A673 (cell line): ENCODE data around the gene DMD. TPM values are rescaled to one million over a fixed set of nuclear protein-coding genes. Genes with fewer than 3 reads are reported as not detected.
A peak's percentile ranks its signal among the peaks of the same experiment; 100 is the strongest.

Source experiments
- BruUV-seq: library from RNA; stranded (reverse); fragments of 400-500 nt; replicated peaks from 2 replicates; lab custom pipeline; 2021; lab: Mats Ljungman, UMichigan
- CTCF ChIA-PET: fragments of 300-600 bp; sonication (Branson Sonifier 250); formaldehyde crosslinking; loops from one replicate; lab custom pipeline; 2022; ENCODE audit warnings: antibody characterized with exemption; lab: Charles Lee
- POLR2A ChIA-PET: fragments of 300-600 bp; sonication (Branson Sonifier 250); formaldehyde crosslinking; loops from one replicate; lab custom pipeline; 2022; ENCODE audit warnings: antibody characterized with exemption; ENCODE audit not compliant: low non-redundant PET; lab: Charles Lee
- DNase-seq: peaks from one replicate; pipeline ENCODE4 v3.0.0-alpha.2; 2015; ENCODE audit warnings: low spot score
- H3K27ac ChIP-seq: fragments of 200-600 bp; sonication (generic); 2 replicates; pipeline ENCODE4 v1.5.1; 2016; ENCODE audit warnings: mixed run types, low read depth, mild to moderate bottlenecking, mixed read lengths, antibody characterized with exemption, low read length; ENCODE audit not compliant: poor library complexity, severe bottlenecking
- H3K27me3 ChIP-seq: fragments of 200-600 bp; sonication (generic); replicated peaks from 2 replicates; pipeline ENCODE4 v1.6.1; 2017; ENCODE audit warnings: mixed run types, low read depth, mild to moderate bottlenecking, mixed read lengths, antibody characterized with exemption, low read length; ENCODE audit not compliant: insufficient read depth, poor library complexity
- H3K36me3 ChIP-seq: fragments of 200-600 bp; sonication (generic); 2 replicates; pipeline ENCODE4 v1.6.1; 2016; ENCODE audit warnings: mixed run types, mild to moderate bottlenecking, mixed read lengths, antibody characterized with exemption, low read length; ENCODE audit not compliant: insufficient read depth, poor library complexity, severe bottlenecking
- H3K4me1 ChIP-seq: fragments of 200-600 bp; sonication (generic); 2 replicates; pipeline ENCODE4 v1.6.1; 2017; ENCODE audit warnings: mixed run types, mild to moderate bottlenecking, mixed read lengths, antibody characterized with exemption, low read length; ENCODE audit not compliant: insufficient read depth, poor library complexity, severe bottlenecking
- H3K4me3 ChIP-seq: fragments of 200-600 bp; sonication (generic); 2 replicates; pipeline ENCODE4 v1.5.1; 2016; ENCODE audit warnings: low read depth, mixed run types, mild to moderate bottlenecking, mixed read lengths, low read length; ENCODE audit not compliant: poor library complexity, severe bottlenecking
- H3K9me3 ChIP-seq: fragments of 200-600 bp; sonication (generic); 2 replicates; pipeline ENCODE4 v1.6.1; 2016; ENCODE audit warnings: mixed run types, low read depth, mild to moderate bottlenecking, mixed read lengths, antibody characterized with exemption, low read length; ENCODE audit not compliant: poor library complexity, severe bottlenecking
- EZH2 ChIP-seq: fragments of 200-600 bp; sonication (generic); IDR thresholded peaks from 2 replicates; pipeline ENCODE4 v1.6.1; 2017; ENCODE audit warnings: borderline replicate concordance, low read depth, mild to moderate bottlenecking, mixed read lengths, antibody characterized with exemption, low read length; ENCODE audit not compliant: poor library complexity, severe bottlenecking
- intact Hi-C: fragments of 100-400 bp; cut with micrococcal nuclease; formaldehyde crosslinking; loops from one replicate; pipeline ENCODE4 v1.10.0; 2022; ENCODE audit not compliant: unreplicated experiment
- total RNA-seq: library from RNA; stranded (reverse); gene quantifications from 2 replicates; pipeline ENCODE4 v1.2.3, GENCODE V29; 2021
- TF ChIP-seq, protein P1 (sequence below): fragments of 300-800, 200-600 bp; sonication (generic); conservative IDR thresholded peaks from 2 replicates; pipeline ENCODE4 v1.5.1; 2017; ENCODE audit warnings: low read depth, mild to moderate bottlenecking, antibody characterized with exemption, low read length, moderate library complexity, mixed read lengths

DMD gene
- total RNA-seq, 1 experiment from 2014 or later, result 5.4 TPM

DNA sequence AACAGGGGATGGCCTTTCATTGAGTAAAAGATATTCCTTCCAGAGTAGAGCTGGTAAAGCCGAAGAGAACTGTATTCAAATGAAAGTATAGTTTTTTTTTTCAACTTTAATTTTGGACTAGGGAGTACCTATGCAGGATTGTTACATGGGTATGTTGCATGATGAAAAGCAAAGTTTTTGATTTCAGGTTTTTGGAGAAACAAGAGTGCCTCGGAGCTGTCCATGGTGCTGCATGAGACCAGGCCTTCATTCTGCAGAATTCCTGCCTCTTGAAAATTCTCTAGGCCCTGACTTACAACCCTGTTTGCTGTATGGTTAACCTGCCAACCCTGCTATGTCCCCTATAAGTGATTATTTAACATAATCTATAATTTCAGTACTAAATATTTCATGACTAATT is 1073.8 kb downstream of the DMD start:
- H3K4me3 ChIP-seq, result no peak overlapping the region
- no peaks in the 10 kb centered on the region for H3K27me3 ChIP-seq
- no TSS peak for BruUV-seq
- ChIA-PET POLR2A (no interaction called here), CTCF (no interaction called here)
- H3K27ac ChIP-seq, result no peak overlapping the region
- no peaks in the 10 kb centered on the region for H3K9me3 ChIP-seq
- peak; percentile 8 for DNase-seq
- H3K36me3 ChIP-seq, result no peaks in the 10 kb centered on the region
- H3K4me1 ChIP-seq, result no peaks in the 10 kb centered on the region
- TF ChIP-seq, protein P1, sequence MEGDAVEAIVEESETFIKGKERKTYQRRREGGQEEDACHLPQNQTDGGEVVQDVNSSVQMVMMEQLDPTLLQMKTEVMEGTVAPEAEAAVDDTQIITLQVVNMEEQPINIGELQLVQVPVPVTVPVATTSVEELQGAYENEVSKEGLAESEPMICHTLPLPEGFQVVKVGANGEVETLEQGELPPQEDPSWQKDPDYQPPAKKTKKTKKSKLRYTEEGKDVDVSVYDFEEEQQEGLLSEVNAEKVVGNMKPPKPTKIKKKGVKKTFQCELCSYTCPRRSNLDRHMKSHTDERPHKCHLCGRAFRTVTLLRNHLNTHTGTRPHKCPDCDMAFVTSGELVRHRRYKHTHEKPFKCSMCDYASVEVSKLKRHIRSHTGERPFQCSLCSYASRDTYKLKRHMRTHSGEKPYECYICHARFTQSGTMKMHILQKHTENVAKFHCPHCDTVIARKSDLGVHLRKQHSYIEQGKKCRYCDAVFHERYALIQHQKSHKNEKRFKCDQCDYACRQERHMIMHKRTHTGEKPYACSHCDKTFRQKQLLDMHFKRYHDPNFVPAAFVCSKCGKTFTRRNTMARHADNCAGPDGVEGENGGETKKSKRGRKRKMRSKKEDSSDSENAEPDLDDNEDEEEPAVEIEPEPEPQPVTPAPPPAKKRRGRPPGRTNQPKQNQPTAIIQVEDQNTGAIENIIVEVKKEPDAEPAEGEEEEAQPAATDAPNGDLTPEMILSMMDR, result no peak
- no peak for TF ChIP-seq EZH2
- intact Hi-C loops, result no loop called here

DNA sequence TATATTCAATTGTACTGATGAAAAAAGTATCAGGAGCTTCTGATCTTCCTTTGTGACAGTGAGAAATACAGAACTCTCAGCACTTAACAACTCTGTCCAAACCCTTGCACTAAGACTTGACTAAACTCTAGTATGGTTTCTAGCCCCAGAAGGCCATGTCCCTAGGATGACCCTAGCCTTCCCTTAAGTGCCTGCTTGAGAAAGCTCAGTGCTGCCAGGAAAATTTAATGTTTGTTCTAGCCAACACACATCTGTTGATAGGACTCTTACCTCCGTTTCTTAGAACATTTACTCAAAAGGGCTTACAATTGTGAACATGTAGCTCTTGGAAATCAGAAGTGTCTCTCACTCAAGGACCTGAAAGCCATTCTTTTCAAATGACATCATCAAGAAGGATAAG is 1084.4 kb downstream of the DMD start:
- ChIA-PET POLR2A (no interaction called here), CTCF (no interaction called here)
- H3K27me3 ChIP-seq, result no peaks in the 10 kb centered on the region
- no peaks in the 10 kb centered on the region for H3K9me3 ChIP-seq
- BruUV-seq, result no TSS peak
- DNase-seq, result no peak
- H3K36me3 ChIP-seq, result no peaks in the 10 kb centered on the region
- H3K4me1 ChIP-seq, result no peaks in the 10 kb centered on the region
- intact Hi-C loops, result no loop called here
- TF ChIP-seq, protein P1, result no peak
- no peak for TF ChIP-seq EZH2
- H3K4me3 ChIP-seq, result no peak overlapping the region
- no peak overlapping the region for H3K27ac ChIP-seq

DNA sequence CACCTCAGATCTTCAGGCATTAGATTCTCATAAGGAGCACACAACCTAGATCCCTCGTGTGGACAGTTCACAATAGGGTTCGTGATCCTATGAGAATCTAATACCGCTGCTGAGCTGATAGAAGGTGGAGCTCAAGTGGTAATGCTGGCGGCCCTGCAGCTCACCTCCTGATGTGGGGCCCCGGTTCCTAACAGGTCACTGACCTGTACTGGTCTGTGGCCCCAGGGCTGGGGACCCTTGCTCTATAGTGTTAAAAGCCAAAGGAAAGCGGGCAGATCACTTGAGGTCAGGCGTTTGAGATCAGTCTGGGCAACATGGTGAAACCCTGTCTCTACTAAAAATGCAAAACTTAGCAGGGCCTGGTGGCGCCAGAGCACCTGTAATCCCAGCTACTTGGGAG is 1092.5 kb downstream of the DMD start:
- H3K27me3 ChIP-seq, result no peaks in the 10 kb centered on the region
- H3K4me1 ChIP-seq, result no peaks in the 10 kb centered on the region
- no TSS peak for BruUV-seq
- CTCF ChIA-PET, result no interaction called here
- no peak for TF ChIP-seq EZH2
- TF ChIP-seq, protein P1, result no peak
- no peaks in the 10 kb centered on the region for H3K9me3 ChIP-seq
- no peak overlapping the region for H3K4me3 ChIP-seq
- H3K27ac ChIP-seq, result no peak overlapping the region
- no peak for DNase-seq
- POLR2A ChIA-PET, result no interaction called here
- intact Hi-C loops, result loop anchor here (10.0 kb wide), 2 partner anchors 464 to 1084 kb away; no protein-coding TSS in a partner anchor
- H3K36me3 ChIP-seq, result no peaks in the 10 kb centered on the region
